IPS-15b (cell line): ENCODE measurements around the gene THSD7B.

ENCODE experiments used
- H3K27me3 ChIP-seq: one replicate; pipeline ENCODE4 v1.6.1; 2013; ENCODE audit warnings: low read length; ENCODE audit not compliant: control insufficient read depth, insufficient read depth
- H3K36me3 ChIP-seq: one replicate; pipeline ENCODE4 v1.6.1; 2013; ENCODE audit warnings: low read length; ENCODE audit not compliant: control insufficient read depth, insufficient read depth
- H3K4me1 ChIP-seq: one replicate; pipeline ENCODE4 v1.6.1; 2013; ENCODE audit warnings: mild to moderate bottlenecking, low read length; ENCODE audit not compliant: control insufficient read depth, insufficient read depth
- H3K4me3 ChIP-seq: one replicate; pipeline ENCODE4 v1.5.1; 2013; ENCODE audit warnings: low read depth, low read length
- H3K9ac ChIP-seq: one replicate; pipeline ENCODE4 v1.6.1; 2013; ENCODE audit warnings: low read depth, mild to moderate bottlenecking, low read length
- H3K9me3 ChIP-seq: one replicate; pipeline ENCODE4 v1.6.1; 2013; ENCODE audit warnings: mild to moderate bottlenecking, low read length; ENCODE audit not compliant: control insufficient read depth, insufficient read depth

THSD7B gene

GRCh38 chr2:137005210-137005609 lies 239.9 kb downstream of the THSD7B start:
- Histone ChIP-seq H3K27me3 (no peaks in the 10 kb centered on the region), H3K9ac (no peak overlapping the region), H3K4me3 (no peak overlapping the region), H3K36me3 (no peaks in the 10 kb centered on the region), H3K4me1 (no peaks in the 10 kb centered on the region), H3K9me3 (no peaks in the 10 kb centered on the region)

- Histone ChIP-seq H3K27me3 (no peaks in the 10 kb centered on the region), H3K36me3 (no peaks in the 10 kb centered on the region), H3K4me1 (no peaks in the 10 kb centered on the region), H3K9me3 (no peaks in the 10 kb centered on the region), H3K9ac (no peak overlapping the region), H3K4me3 (no peak overlapping the region)
Measured at GRCh38 chr2:137007938-137008337, 242.6 kb downstream of the THSD7B start.

- Histone ChIP-seq H3K27me3 (no peaks in the 10 kb centered on the region), H3K9me3 (no peaks in the 10 kb centered on the region), H3K4me1 (no peaks in the 10 kb centered on the region), H3K36me3 (no peaks in the 10 kb centered on the region), H3K4me3 (no peak overlapping the region), H3K9ac (no peak overlapping the region)
Measured at GRCh38 chr2:137009953-137010352, 244.6 kb downstream of the THSD7B start.

DNA sequence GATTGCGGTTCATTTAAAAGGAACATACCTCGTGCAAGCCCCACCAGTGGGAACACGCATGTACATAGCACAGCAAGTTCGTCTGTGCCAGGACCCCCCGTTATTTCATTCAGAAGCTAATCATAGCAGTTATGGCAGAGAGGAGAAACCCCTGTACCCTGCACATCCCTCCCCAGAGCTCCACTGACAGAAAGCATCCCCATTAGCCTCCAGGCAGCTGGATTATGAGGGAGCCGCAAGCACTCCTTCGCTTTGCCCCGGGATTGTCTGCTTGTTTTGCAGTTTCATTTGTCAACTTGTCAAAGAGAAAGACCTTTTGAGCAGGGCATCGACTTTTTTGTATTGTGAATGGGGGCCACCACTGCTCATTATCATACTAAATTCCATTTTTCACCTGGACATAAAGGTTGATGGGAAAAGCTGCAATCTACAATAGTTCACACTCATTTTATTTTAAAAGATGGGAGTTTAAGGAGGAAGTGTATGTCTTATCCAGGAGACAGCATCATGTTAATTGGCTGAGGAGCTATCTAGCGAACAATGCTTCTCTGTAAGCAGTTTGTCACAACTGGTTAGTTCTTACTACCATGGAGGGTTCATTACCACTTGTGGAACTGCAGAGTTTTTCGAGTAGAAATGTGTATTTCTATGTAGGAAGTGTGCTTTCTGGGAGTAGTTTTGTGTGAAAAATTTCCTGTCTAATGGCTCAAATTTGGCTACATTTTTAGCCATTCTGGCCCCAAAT lies 255.3 kb downstream of the THSD7B start:
- H3K4me1 ChIP-seq: peaks cover 8% of the 10 kb centered on the region
- no peaks in the 10 kb centered on the region for H3K36me3 ChIP-seq
- no peaks in the 10 kb centered on the region for H3K27me3 ChIP-seq
- no peaks in the 10 kb centered on the region for H3K9me3 ChIP-seq
- no peak overlapping the region for H3K4me3 ChIP-seq
- H3K9ac ChIP-seq: no peak overlapping the region

DNA sequence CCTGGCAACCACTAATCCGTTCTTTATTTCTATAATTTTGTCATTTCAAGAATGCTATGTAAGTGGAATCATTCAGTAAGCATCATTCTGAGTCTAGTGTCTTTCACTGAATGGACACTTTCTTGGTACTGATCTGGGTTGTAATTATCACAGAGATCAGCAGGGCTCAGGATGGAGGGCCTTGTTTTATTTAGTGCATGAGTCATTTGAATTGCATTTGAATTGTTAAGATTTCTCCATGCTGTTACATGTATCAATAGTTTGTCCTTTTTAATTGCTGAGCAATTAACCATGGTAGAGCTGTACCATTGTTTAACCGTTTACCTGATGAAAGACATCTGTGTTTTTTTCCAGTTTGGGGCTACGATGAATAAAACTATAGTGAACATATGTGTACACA lies 256.4 kb downstream of the THSD7B start:
- H3K36me3 ChIP-seq: no peaks in the 10 kb centered on the region
- peaks cover 8% of the 10 kb centered on the region for H3K4me1 ChIP-seq
- no peak overlapping the region for H3K4me3 ChIP-seq
- no peaks in the 10 kb centered on the region for H3K27me3 ChIP-seq
- no peak overlapping the region for H3K9ac ChIP-seq
- H3K9me3 ChIP-seq: no peaks in the 10 kb centered on the region

GRCh38 chr2:137023205-137023604 lies 257.9 kb downstream of the THSD7B start:
- Histone ChIP-seq H3K27me3 (no peaks in the 10 kb centered on the region), H3K9me3 (no peaks in the 10 kb centered on the region), H3K36me3 (no peaks in the 10 kb centered on the region), H3K4me3 (no peak overlapping the region), H3K4me1 (peaks cover 8% of the 10 kb centered on the region), H3K9ac (no peak overlapping the region)

GRCh38 chr2:137031731-137032130 lies 266.4 kb downstream of the THSD7B start:
- Histone ChIP-seq H3K36me3 (no peaks in the 10 kb centered on the region), H3K9ac (no peak overlapping the region), H3K4me1 (no peaks in the 10 kb centered on the region), H3K9me3 (no peaks in the 10 kb centered on the region), H3K27me3 (no peaks in the 10 kb centered on the region), H3K4me3 (no peak overlapping the region)

DNA sequence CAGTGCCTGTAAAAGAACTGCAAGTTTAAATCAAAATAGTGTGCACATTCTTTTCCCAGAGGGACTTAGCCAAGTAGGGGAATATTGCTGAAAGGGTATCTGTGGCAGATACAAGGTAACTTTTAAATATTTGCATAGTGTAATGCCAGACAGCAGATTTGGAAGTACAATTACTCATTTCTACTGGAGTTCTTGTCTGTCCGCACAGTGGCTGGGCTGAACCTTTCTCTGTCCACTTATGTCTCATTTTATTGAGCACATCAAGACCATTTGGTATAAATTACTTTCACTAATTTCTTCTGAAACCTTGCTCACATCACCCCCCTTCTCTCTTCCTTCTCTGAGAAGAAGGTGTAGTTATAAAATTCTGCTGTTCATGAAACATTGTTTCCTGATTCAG lies 271.3 kb downstream of the THSD7B start:
- no peak overlapping the region for H3K4me3 ChIP-seq
- H3K9ac ChIP-seq: no peak overlapping the region
- no peaks in the 10 kb centered on the region for H3K4me1 ChIP-seq
- H3K27me3 ChIP-seq: no peaks in the 10 kb centered on the region
- no peaks in the 10 kb centered on the region for H3K9me3 ChIP-seq
- H3K36me3 ChIP-seq: no peaks in the 10 kb centered on the region

- no peak overlapping the region for H3K4me3 ChIP-seq
- no peaks in the 10 kb centered on the region for H3K27me3 ChIP-seq
- no peaks in the 10 kb centered on the region for H3K4me1 ChIP-seq
- no peaks in the 10 kb centered on the region for H3K36me3 ChIP-seq
- no peaks in the 10 kb centered on the region for H3K9me3 ChIP-seq
- H3K9ac ChIP-seq: no peak overlapping the region
Measured at GRCh38 chr2:137039482-137040152, 274.3 kb downstream of the THSD7B start.

- Histone ChIP-seq H3K9ac (no peak overlapping the region), H3K27me3 (no peaks in the 10 kb centered on the region), H3K4me3 (no peak overlapping the region), H3K36me3 (no peaks in the 10 kb centered on the region), H3K4me1 (no peaks in the 10 kb centered on the region), H3K9me3 (no peaks in the 10 kb centered on the region)
Measured at GRCh38 chr2:137047369-137047768, 282.0 kb downstream of the THSD7B start.

GRCh38 chr2:137048455-137048854 lies 283.1 kb downstream of the THSD7B start:
- Histone ChIP-seq H3K27me3 (no peaks in the 10 kb centered on the region), H3K4me3 (no peak overlapping the region), H3K36me3 (no peaks in the 10 kb centered on the region), H3K9ac (no peak overlapping the region), H3K4me1 (no peaks in the 10 kb centered on the region), H3K9me3 (no peaks in the 10 kb centered on the region)

GRCh38 chr2:137049518-137049917 lies 284.2 kb downstream of the THSD7B start:
- H3K9ac ChIP-seq: no peak overlapping the region
- no peaks in the 10 kb centered on the region for H3K9me3 ChIP-seq
- no peaks in the 10 kb centered on the region for H3K36me3 ChIP-seq
- no peak overlapping the region for H3K4me3 ChIP-seq
- no peaks in the 10 kb centered on the region for H3K27me3 ChIP-seq
- H3K4me1 ChIP-seq: no peaks in the 10 kb centered on the region
